Upper lobe of right lung (tissue), 1 donor: ENCODE data around the gene CYRIA. TPM values are rescaled to one million over a fixed set of nuclear protein-coding genes. Genes with fewer than 3 reads are reported as not detected.

Source experiments
- ATAC-seq: fragments of 200-7000 bp; cut with Tn5 transposase; one replicate; pipeline ENCODE4 v1.9.1; 2020; ENCODE audit warnings: mild to moderate bottlenecking, moderate library complexity
- DNase-seq: peaks from one replicate; pipeline ENCODE4 v3.0.0-alpha.2; 2020
- H3K27ac ChIP-seq: fragments of 200-600 bp; one replicate; pipeline ENCODE4 v1.8.0; 2022
- H3K27me3 ChIP-seq: fragments of 200-600 bp; one replicate; pipeline ENCODE4 v1.8.0; 2022; ENCODE audit warnings: mild to moderate bottlenecking
- H3K36me3 ChIP-seq: fragments of 200-600 bp; one replicate; pipeline ENCODE4 v1.8.0; 2022
- H3K4me1 ChIP-seq: fragments of 200-600 bp; one replicate; pipeline ENCODE4 v1.8.0; 2022
- H3K4me3 ChIP-seq: fragments of 200-600 bp; one replicate; pipeline ENCODE4 v1.8.0; 2022; ENCODE audit warnings: mild to moderate bottlenecking
- H3K9me3 ChIP-seq: fragments of 200-600 bp; one replicate; pipeline ENCODE4 v1.8.0; 2022
- intact Hi-C: fragments of 100-400 bp; cut with DNase I; formaldehyde crosslinking; loops from one replicate; pipeline ENCODE4 v1.11.0; 2022
- total RNA-seq: library from RNA; stranded (reverse); fragmentation: NEBNext Ultra II Directional; extraction: Animal tissue kit (Norgen Biotek cat#: 25700); gene quantifications from one replicate; pipeline ENCODE4 v1.2.1, GENCODE V29; 2021
- TF ChIP-seq, protein P1 (sequence below): fragments of 200-600 bp; IDR thresholded peaks from one replicate; pipeline ENCODE4 v1.8.0; 2022; ENCODE audit warnings: antibody characterized with exemption
- donor health status: DM: no; HTN: yes; CAD: no; lungs with severe emphysema.

Gene CYRIA
- total RNA-seq, 1 donor from 2014 or later = 24.2 TPM

DNA sequence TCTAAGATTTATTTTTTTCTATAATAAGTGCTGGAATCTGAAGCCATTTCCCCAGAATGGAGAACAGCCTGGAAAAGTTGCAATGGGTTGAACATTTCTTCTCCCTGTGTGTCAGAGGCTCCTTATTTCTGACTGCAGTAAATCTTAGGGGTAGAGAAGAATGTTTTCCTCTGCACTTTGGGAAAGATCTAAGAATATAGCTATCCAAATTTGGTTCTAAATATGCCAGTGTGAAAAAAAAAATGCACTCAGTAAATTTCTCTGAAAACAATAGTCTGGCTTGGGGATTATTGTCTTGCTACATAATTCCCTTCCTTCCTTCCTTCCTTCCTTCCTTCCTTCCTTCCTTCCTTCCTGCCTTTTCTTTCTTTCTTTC is 19.7 kb upstream of the CYRIA start:
- H3K4me3 ChIP-seq = no peak overlapping the region
- no peaks in the 10 kb centered on the region for H3K9me3 ChIP-seq
- no peak overlapping the region for H3K27ac ChIP-seq
- H3K4me1 ChIP-seq = no peaks in the 10 kb centered on the region
- ATAC-seq (no peak), DNase-seq (no peak)
- no peaks in the 10 kb centered on the region for H3K36me3 ChIP-seq
- H3K27me3 ChIP-seq = no peaks in the 10 kb centered on the region
- intact Hi-C loops = no loop called here
- TF ChIP-seq, protein P1, sequence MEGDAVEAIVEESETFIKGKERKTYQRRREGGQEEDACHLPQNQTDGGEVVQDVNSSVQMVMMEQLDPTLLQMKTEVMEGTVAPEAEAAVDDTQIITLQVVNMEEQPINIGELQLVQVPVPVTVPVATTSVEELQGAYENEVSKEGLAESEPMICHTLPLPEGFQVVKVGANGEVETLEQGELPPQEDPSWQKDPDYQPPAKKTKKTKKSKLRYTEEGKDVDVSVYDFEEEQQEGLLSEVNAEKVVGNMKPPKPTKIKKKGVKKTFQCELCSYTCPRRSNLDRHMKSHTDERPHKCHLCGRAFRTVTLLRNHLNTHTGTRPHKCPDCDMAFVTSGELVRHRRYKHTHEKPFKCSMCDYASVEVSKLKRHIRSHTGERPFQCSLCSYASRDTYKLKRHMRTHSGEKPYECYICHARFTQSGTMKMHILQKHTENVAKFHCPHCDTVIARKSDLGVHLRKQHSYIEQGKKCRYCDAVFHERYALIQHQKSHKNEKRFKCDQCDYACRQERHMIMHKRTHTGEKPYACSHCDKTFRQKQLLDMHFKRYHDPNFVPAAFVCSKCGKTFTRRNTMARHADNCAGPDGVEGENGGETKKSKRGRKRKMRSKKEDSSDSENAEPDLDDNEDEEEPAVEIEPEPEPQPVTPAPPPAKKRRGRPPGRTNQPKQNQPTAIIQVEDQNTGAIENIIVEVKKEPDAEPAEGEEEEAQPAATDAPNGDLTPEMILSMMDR = no peak

DNA sequence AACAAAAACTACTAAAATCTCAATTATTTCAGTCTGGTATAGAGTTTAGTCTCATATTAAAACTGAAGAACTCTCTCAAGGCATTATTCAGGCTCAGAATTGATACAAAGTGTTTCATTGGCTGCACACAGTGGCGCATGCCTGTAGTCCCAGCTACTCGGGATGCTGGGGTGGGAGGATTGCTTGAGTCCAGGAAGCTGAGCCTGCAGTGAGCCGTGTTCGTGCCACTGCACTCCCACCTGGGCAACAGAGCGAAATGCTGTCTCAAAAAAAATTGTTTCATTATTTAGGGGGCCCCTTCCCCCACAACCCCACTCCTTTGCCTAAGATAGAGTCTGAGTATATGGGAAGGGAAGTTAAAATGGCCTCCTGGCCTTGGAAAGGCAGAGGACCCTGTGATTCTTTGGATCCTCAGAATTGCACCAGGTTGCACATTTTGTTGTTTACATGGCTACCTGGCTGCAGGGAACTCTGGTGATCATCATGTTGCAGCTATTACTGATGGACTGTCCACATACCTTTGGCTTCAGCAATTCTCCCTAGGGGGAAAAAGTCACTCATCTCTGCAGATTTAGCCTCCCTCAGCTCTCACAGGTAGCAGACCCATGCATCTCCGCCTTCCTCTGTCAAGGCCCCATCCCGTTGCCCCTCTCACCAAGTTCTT is 19.2 kb upstream of the CYRIA start:
- no peak for DNase-seq

DNA sequence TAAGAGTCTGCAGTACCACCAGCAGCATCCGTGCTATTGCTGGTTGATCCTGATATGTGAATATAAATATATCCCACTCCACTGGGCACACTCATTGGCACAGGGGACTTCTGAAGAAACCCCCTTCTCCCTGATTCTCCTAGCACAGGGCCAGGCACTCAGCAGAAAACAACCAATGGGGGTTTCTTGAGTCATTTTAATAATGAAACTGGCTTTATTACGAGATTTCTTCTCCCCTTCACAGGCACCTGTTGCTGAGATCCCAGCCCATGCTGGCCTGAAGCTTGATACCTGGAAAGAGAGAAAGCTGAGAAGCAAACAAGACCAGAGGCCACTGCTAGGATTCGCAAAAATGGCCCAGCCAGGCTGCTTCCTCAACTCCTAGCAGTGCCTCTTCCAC is 17.9 kb upstream of the CYRIA start:
- intact Hi-C loops = no loop called here
- DNase-seq (no peak), ATAC-seq (no peak)
- no peaks in the 10 kb centered on the region for H3K9me3 ChIP-seq
- TF ChIP-seq, protein P1 = no peak
- no peaks in the 10 kb centered on the region for H3K36me3 ChIP-seq
- no peak overlapping the region for H3K27ac ChIP-seq
- H3K4me1 ChIP-seq = no peaks in the 10 kb centered on the region
- no peak overlapping the region for H3K4me3 ChIP-seq
- H3K27me3 ChIP-seq = no peaks in the 10 kb centered on the region

More for the DNA sequence above, 19.2 kb upstream of the CYRIA start:
- Histone ChIP-seq H3K27me3 (no peaks in the 10 kb centered on the region), H3K4me3 (no peak overlapping the region), H3K27ac (no peak overlapping the region), H3K9me3 (no peaks in the 10 kb centered on the region), H3K4me1 (no peaks in the 10 kb centered on the region), H3K36me3 (no peaks in the 10 kb centered on the region)
- TF ChIP-seq, protein P1 = no peak
- no peak for ATAC-seq
- intact Hi-C loops = no loop called here

DNA sequence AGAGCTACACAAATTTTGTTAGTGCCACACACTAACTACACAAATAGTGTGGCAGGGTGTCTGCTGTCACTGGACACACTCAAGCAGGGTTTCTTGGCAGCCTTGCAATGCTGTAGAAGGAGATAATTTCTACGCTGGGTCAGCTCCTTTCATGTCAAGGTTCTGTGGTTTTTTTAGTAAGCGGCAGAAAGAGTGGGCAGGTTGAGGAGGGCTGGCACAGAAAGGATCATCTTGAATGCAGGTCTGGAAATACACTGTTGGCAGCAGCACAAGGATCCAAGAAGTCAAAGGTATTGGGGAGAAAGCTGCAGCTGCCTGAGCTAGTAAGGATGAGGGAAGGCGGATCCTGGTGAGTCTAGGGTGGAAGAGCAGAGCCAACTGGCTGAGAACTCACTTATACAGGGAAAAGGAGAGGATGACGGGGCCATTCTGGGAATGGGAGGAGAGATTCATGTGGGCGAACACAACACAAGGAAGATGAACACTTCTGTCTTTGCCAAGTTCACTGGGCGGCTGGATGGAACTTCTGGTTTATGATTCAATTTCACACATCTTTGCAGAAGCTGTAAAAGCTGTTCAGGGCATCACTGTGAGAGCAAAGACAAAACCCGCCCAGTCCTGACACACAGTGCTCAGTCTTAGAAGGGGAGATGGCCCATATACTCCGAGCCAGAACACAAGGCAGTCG is 16.9 kb upstream of the CYRIA start:
- H3K9me3 ChIP-seq = peaks cover 4% of the 10 kb centered on the region
- DNase-seq = no peak
- TF ChIP-seq, protein P1 = no peak
- H3K4me1 ChIP-seq = no peaks in the 10 kb centered on the region
- no peak for ATAC-seq
- H3K36me3 ChIP-seq = no peaks in the 10 kb centered on the region
- no peak overlapping the region for H3K27ac ChIP-seq
- H3K27me3 ChIP-seq = no peaks in the 10 kb centered on the region
- intact Hi-C loops = no loop called here
- H3K4me3 ChIP-seq = no peak overlapping the region

DNA sequence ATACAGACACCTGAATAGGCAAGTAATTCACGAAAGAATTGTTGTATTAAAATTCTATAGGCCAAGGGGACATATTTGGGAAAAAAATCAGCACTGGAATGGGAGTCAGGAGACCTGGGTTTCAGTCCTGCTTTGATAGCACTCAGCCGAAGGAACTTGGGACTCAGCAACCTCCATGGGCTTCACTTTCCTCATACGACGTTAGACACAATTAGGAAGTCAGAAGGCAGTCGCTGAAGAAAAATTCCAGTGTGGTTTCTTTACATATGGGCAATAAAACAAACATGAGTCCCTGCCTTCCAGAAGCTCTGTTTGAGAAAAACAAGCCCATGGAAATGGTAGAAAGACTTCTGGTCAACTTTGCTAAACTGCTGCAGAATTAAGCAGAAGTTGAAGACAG is 15.1 kb upstream of the CYRIA start:
- Histone ChIP-seq H3K27ac (no peak overlapping the region), H3K4me3 (no peak overlapping the region), H3K36me3 (no peaks in the 10 kb centered on the region), H3K9me3 (peaks cover 6% of the 10 kb centered on the region), H3K4me1 (no peaks in the 10 kb centered on the region), H3K27me3 (no peaks in the 10 kb centered on the region)
- TF ChIP-seq, protein P1 = no peak
- ATAC-seq (no peak), DNase-seq (no peak)
- intact Hi-C loops = no loop called here
